HAP-1 (cell line): Measurements from ENCODE around the gene RYR1.
A peak's percentile ranks its signal among the peaks of the same experiment; 100 is the strongest.
"Not testable (repeated sequence)": the region's sequence is repeated elsewhere in the genome, so short reads cannot be mapped to it uniquely, and the experiment has no call there.

Experiments
- DNase-seq, 2 experiments: peaks; one replicate each; pipeline ENCODE4 v3.0.0-alpha.2; 2016 to 2020; ENCODE audit warnings: low spot score in 2 of 2
- H3K27me3 ChIP-seq: fragments of 250-450 bp; sonication (Bioruptor Pico); 2 replicates; pipeline ENCODE4 v1.5.1; 2020; ENCODE audit warnings: low read depth, mild to moderate bottlenecking, moderate library complexity
- H3K36me3 ChIP-seq: fragments of 250-450 bp; sonication (Bioruptor Pico); replicated peaks from 2 replicates; pipeline ENCODE4 v1.5.1; 2020; ENCODE audit warnings: mild to moderate bottlenecking
- H3K4me1 ChIP-seq: fragments of 250-450 bp; sonication (Bioruptor Pico); 2 replicates; pipeline ENCODE4 v1.5.1; 2020; ENCODE audit warnings: mild to moderate bottlenecking
- H3K4me3 ChIP-seq: fragments of 250-450 bp; sonication (Bioruptor Pico); 2 replicates; pipeline ENCODE4 v1.5.1; 2020; ENCODE audit warnings: mild to moderate bottlenecking, moderate library complexity
- H3K9me3 ChIP-seq: fragments of 250-450 bp; sonication (Bioruptor Pico); 2 replicates; pipeline ENCODE4 v1.5.1; 2020; ENCODE audit warnings: mild to moderate bottlenecking, moderate library complexity
- in situ Hi-C: fragments of 300-500 bp; cut with MboI; formaldehyde crosslinking; loops from 3 replicates; pipeline ENCODE4 v1.14.3; 2020; ENCODE audit warnings: low sequenced_read_pairs, inconsistent platforms, mixed read lengths

RYR1 gene

DNA sequence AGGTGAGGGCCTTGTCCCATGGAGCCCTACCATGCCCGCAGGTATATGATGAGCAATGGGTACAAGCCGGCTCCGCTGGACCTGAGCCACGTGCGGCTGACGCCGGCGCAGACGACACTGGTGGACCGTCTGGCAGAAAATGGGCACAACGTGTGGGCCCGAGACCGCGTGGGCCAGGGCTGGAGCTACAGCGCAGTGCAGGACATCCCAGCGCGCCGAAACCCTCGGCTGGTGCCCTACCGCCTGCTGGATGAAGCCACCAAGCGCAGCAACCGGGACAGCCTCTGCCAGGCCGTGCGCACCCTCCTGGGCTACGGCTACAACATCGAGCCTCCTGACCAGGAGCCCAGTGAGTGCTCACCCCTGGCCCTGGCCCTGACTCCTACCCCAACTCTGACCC, 32.6 kb downstream of the RYR1 start:
- Histone ChIP-seq H3K4me3 (no peak overlapping the region), H3K9me3 (no peaks in the 10 kb centered on the region), H3K4me1 (no peaks in the 10 kb centered on the region), H3K36me3 (no peaks in the 10 kb centered on the region), H3K27me3 (peaks cover 7% of the 10 kb centered on the region)
- in situ Hi-C loops: no loop called here
- DNase-seq: no peak

DNA sequence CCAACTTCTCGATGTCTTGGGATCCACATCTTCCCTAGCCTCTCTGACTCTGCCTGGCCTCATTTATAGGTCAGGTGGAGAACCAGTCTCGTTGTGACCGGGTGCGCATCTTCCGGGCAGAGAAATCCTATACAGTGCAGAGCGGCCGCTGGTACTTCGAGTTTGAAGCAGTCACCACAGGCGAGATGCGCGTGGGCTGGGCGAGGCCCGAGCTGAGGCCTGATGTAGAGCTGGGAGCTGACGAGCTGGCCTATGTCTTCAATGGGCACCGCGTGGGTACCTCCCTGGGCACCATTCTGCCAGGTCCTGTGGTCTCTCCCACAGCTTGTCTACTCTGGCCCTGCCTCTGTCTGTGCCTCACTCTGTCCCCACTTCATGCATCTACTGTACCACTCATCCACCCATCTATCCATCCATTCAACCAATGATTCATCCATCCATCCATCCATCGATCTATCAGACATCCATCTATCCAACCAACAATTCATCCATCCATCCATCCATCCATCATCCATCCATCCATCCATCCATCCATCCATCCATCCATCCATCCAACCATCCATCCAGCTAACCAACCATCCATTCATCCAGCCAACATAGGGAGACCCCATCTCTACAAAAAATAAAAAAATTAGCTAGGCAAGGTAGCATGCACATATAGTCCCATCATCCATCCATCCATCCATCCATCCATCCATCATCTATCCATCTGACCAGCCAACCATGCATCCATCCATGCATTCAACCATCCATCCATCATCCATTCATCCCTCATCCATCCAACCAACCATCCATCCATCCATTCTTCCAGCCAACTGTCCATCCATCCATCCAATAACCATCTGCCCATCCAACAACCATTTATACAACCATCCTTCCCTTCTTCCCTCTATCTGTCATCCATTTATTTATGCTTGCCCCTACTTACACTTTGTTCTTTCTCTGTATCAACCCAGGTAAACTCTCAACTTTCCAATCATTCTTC, 34.3 kb downstream of the RYR1 start:
- in situ Hi-C loops: no loop called here
- Histone ChIP-seq H3K27me3 (peaks cover 15% of the 10 kb centered on the region), H3K9me3 (no peaks in the 10 kb centered on the region), H3K36me3 (no peaks in the 10 kb centered on the region), H3K4me3 (no peak overlapping the region), H3K4me1 (no peaks in the 10 kb centered on the region)
- DNase-seq: no peak

DNA sequence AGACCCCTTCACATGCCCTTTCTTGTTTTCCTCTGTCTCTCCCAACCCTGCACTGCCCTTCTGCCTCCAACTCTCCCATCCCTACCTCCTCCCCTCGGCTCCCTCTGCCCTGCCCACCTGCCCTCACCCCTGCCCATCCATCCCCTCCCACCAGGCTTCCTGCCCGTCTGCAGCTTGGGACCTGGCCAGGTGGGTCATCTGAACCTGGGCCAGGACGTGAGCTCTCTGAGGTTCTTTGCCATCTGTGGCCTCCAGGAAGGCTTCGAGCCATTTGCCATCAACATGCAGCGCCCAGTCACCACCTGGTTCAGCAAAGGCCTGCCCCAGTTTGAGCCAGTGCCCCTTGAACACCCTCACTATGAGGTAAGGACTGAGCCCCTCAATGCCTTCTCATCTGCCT, 35.7 kb downstream of the RYR1 start:
- in situ Hi-C loops: no loop called here

DNA sequence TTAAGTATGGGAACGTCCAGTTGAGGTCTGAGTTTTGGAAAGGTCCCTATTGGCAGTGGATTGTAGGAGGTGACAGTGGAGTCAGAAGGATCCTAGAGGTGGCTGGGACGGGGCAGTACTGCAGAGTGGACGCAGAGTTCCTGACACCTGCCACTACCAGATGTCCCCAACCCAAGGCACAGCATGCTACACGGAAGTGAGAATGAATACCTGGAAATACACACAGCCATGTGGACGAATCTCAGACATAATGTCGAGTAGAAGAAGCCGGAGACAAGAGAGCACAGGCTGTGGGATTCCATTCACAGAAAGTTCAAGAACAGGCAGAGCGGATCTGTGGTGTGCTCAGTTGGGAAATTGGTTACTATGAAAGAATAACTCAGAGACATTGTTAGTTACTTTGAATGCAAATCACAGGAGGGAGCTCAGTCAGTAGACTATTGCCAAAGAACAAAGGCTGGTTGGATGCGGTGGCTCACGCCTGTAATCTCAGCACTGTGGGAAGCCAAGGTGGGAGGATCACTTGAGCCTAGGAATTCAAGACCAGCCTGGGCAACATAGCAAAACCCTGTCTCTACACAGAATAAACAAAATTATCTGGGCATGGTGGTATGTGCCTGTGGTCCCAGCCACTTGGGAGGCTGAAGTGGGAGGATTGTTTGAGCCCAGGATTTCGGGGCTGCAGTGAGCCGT, 37.4 kb downstream of the RYR1 start:
- DNase-seq: no peak
- H3K36me3 ChIP-seq: no peaks in the 10 kb centered on the region
- peaks cover 15% of the 10 kb centered on the region for H3K27me3 ChIP-seq
- H3K4me1 ChIP-seq: no peaks in the 10 kb centered on the region
- in situ Hi-C loops: no loop called here
- no peak overlapping the region for H3K4me3 ChIP-seq
- H3K9me3 ChIP-seq: no peaks in the 10 kb centered on the region

More for the DNA sequence above, 35.7 kb downstream of the RYR1 start:
- Histone ChIP-seq H3K4me1 (no peaks in the 10 kb centered on the region), H3K9me3 (no peaks in the 10 kb centered on the region), H3K27me3 (peaks cover 15% of the 10 kb centered on the region), H3K36me3 (no peaks in the 10 kb centered on the region), H3K4me3 (no peak overlapping the region)
- DNase-seq: no peak

DNA sequence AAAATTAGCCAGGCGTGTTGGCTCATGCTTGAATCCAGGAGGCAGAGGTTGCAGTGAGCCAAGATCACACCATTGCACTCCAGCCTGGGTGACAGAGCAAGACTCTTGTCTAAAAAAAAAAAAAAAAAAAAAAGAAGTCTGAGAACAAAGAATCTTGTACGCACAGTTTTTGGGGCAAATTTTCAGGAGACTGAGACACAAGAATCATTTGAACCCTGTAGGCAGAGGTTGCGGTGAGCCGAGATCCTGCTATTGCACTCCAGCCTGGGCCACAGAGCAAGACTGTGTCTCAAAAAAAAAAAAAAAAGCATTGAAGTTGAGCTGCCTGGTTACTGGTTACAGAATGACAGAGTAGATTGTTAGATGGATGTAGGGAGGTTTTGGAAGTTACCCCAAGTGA, 39.2 kb downstream of the RYR1 start:
- H3K4me3 ChIP-seq, DNase-seq, H3K36me3 ChIP-seq, H3K9me3 ChIP-seq, H3K4me1 ChIP-seq, in situ Hi-C loops: not testable (repeated sequence)
- H3K27me3 ChIP-seq: peaks cover 15% of the 10 kb centered on the region

DNA sequence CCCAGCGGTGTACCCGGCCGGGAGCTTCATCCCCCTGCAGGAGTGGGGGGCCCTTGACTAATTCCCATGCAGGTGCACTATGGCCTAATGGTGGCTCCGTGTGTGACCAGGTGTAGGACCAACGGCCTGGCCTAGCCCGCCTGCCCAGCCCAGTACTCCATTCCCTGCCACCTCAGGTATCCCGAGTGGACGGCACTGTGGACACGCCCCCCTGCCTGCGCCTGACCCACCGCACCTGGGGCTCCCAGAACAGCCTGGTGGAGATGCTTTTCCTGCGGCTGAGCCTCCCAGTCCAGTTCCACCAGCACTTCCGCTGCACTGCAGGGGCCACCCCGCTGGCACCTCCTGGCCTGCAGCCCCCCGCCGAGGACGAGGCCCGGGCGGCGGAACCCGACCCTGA, 39.7 kb downstream of the RYR1 start:
- peaks cover 16% of the 10 kb centered on the region for H3K27me3 ChIP-seq
- no peaks in the 10 kb centered on the region for H3K4me1 ChIP-seq
- no peaks in the 10 kb centered on the region for H3K9me3 ChIP-seq
- DNase-seq: no peak
- H3K36me3 ChIP-seq: no peaks in the 10 kb centered on the region
- no peak overlapping the region for H3K4me3 ChIP-seq
- in situ Hi-C loops: no loop called here

DNA sequence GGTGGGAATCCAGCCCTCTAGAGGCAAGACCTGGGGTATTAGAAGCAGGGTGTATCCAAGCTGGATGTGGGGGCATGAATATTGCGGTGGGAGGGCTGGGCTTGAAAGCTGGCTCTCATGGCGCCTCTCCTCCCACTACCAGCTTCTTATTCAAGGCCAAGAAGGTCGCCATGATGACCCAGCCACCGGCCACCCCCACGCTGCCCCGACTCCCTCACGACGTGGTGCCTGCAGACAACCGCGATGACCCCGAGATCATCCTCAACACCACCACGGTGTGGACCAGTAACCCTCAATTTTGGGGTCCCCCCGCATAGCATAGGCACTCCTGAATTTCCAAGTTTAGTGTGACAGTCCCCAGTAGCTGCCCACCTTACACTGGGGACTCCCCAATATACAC, 41.7 kb downstream of the RYR1 start:
- Histone ChIP-seq H3K27me3 (peaks cover 18% of the 10 kb centered on the region), H3K9me3 (no peaks in the 10 kb centered on the region), H3K4me3 (no peak overlapping the region), H3K4me1 (no peaks in the 10 kb centered on the region), H3K36me3 (no peaks in the 10 kb centered on the region)
- DNase-seq: no peak
- in situ Hi-C loops: no loop called here

DNA sequence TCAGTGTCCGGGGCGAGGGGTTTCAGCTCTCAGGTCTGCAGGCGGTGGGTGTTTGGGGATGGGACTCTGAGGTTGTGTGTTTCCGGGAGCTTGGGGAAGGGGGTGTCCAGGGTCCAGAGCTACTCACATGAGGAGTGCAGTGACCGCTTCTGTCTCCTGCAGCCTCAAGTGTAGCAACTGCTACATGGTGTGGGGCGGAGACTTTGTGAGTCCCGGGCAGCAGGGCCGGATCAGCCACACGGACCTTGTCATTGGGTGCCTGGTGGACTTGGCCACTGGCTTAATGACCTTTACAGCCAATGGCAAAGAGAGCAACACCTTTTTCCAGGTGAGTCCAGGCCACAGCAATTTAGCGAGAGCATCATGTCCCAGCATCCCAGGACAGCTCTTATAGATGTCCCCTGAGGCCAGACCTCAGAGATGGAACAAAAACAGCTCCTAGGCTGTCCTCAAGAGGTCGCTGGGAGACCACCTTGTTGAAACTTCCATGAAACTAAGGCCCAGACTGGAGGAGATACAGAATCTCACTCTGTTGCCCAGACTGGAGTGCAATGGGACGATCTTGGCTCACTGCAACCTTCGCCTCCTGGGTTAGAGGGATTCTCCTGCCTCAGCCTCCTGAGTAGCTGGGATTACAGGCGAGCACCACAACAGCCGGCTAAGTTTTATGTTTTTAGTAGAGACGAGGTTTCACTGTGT, 44.9 kb downstream of the RYR1 start:
- H3K9me3 ChIP-seq: no peaks in the 10 kb centered on the region
- H3K27me3 ChIP-seq: peaks cover 2% of the 10 kb centered on the region
- H3K36me3 ChIP-seq: no peaks in the 10 kb centered on the region
- in situ Hi-C loops: no loop called here
- H3K4me3 ChIP-seq: no peak overlapping the region
- H3K4me1 ChIP-seq: no peaks in the 10 kb centered on the region
- peak; percentile 62 to 72 for DNase-seq

DNA sequence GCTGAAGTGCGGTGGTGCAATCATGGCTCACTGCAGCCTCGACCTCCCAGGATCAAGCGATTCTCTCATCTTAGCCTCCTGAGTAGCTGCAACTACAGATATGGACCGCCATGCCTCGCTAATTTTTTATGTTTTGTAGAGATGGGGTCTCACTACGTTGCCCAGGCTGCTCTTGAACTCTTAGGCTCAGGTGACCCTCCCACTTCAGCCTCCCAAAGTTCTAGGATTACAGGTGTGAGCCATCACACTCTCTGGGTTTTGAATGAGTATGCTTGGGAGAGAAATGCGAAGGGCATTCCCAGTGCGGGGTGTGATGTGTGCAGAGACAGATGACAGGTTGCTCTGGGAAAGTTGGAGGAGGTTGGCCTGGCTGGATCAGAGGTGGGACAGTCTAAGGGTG, 49.0 kb downstream of the RYR1 start:
- Histone ChIP-seq H3K4me3 (no peak overlapping the region), H3K36me3 (no peaks in the 10 kb centered on the region), H3K4me1 (no peaks in the 10 kb centered on the region), H3K27me3 (peaks cover 2% of the 10 kb centered on the region; the same call in 1 of the 2 replicates), H3K9me3 (no peaks in the 10 kb centered on the region)
- in situ Hi-C loops: no loop called here
- DNase-seq: no peak

DNA sequence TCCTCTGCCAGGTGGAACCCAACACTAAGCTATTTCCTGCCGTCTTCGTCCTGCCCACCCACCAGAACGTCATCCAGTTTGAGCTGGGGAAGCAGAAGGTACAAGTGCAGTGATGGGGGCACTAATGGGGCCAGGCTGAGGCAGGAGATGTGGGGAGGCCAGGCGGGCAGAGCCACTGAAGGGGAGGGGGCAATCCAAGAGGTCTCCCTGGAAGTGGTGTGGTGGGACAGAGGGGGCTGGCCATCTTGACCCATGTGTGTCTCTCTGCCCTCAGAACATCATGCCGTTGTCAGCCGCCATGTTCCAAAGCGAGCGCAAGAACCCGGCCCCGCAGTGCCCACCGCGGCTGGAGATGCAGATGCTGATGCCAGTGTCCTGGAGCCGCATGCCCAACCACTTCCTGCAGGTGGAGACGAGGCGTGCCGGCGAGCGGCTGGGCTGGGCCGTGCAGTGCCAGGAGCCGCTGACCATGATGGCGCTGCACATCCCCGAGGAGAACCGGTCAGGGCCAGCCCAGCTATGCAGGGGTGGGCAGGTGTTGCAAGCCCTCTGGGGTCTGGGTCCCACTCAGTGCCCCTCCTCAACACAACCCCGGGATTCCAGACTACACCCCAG, 49.6 kb downstream of the RYR1 start:
- Histone ChIP-seq H3K4me1 (no peaks in the 10 kb centered on the region), H3K9me3 (no peaks in the 10 kb centered on the region), H3K4me3 (no peak overlapping the region), H3K36me3 (no peaks in the 10 kb centered on the region), H3K27me3 (peaks cover 2% of the 10 kb centered on the region; the same call in 1 of the 2 replicates)
- in situ Hi-C loops: no loop called here
- DNase-seq: no peak

DNA sequence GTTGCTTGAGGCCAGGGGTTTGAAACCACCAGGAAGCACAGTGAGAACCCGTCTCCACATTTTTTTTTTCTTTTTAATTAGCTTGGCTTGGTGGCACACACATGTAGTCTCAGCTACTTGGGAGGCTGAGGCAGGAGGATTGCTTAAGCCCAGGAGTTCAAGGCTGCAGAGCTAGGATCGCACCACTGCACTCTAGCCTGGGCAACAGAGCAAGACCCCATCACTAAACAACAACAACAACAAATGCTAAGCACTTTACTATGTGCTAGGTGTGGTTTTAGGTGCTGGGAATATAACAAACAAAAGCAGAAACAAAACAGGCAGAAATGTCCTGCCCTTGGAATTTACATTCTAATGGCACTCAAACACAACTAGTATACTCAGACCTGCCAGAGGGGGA, 51.3 kb downstream of the RYR1 start:
- Histone ChIP-seq H3K4me1 (no peaks in the 10 kb centered on the region), H3K36me3 (no peaks in the 10 kb centered on the region), H3K4me3 (no peak overlapping the region), H3K27me3 (no peaks in the 10 kb centered on the region), H3K9me3 (no peaks in the 10 kb centered on the region)
- no peak for DNase-seq
- in situ Hi-C loops: no loop called here

DNA sequence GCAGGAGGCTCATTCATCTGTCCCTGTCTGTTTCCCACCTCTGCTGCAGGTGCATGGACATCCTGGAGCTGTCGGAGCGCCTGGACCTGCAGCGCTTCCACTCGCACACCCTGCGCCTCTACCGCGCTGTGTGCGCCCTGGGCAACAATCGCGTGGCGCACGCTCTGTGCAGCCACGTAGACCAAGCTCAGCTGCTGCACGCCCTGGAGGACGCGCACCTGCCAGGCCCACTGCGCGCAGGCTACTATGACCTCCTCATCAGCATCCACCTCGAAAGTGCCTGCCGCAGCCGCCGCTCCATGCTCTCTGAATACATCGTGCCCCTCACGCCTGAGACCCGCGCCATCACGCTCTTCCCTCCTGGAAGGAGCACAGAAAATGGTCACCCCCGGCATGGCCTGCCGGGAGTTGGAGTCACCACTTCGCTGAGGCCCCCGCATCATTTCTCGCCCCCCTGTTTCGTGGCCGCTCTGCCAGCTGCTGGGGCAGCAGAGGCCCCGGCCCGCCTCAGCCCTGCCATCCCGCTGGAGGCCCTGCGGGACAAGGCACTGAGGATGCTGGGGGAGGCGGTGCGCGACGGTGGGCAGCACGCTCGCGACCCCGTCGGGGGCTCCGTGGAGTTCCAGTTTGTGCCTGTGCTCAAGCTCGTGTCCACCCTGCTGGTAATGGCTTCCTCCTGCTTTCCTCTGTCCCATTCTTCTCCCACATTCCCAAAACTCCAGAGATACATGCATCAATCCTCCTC, 52.2 kb downstream of the RYR1 start:
- in situ Hi-C loops: no loop called here
- DNase-seq: no peak
- no peaks in the 10 kb centered on the region for H3K27me3 ChIP-seq
- no peak overlapping the region for H3K4me3 ChIP-seq
- H3K9me3 ChIP-seq: peaks cover 5% of the 10 kb centered on the region
- no peaks in the 10 kb centered on the region for H3K36me3 ChIP-seq
- H3K4me1 ChIP-seq: no peaks in the 10 kb centered on the region

DNA sequence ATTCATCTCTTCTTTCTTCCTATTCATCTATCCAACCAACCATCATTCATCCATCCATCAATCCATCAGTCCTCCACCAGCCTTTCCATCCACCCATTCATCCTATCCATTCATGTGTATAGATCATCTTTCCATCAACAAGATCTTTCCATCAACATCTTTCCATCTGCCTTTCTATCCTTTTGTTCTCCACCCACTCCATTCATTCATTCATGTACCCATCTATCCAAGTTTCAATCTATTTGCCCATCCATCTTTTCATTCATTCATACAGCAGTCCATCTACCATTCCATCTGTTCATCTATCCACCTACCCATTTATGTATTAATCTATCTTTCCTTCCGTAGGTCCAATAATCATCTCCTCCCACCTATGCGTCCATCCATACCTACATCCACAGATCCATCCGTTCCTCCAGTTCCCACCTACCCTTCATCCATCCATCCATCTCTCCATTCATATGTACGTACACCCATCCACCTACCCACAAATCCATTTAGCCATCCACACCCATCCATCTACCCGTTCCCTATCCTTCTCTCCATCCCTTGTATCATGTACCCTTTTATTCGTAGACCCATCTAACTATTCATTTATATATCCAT, 53.3 kb downstream of the RYR1 start:
- Histone ChIP-seq H3K4me3 (no peak overlapping the region), H3K27me3 (no peaks in the 10 kb centered on the region), H3K4me1 (no peaks in the 10 kb centered on the region), H3K36me3 (no peaks in the 10 kb centered on the region), H3K9me3 (peaks cover 9% of the 10 kb centered on the region)
- in situ Hi-C loops: no loop called here
- DNase-seq: no peak
